CMK (cell line): Measurements from ENCODE around the gene SH3PXD2B.
"Not testable (repeated sequence)": the region's sequence is repeated elsewhere in the genome, so short reads cannot be mapped to it uniquely, and the experiment has no call there.

Source experiments
- DNase-seq: peaks from one replicate; pipeline ENCODE4 v3.0.0-alpha.2; 2010; ENCODE audit warnings: low read depth

SH3PXD2B gene

DNA sequence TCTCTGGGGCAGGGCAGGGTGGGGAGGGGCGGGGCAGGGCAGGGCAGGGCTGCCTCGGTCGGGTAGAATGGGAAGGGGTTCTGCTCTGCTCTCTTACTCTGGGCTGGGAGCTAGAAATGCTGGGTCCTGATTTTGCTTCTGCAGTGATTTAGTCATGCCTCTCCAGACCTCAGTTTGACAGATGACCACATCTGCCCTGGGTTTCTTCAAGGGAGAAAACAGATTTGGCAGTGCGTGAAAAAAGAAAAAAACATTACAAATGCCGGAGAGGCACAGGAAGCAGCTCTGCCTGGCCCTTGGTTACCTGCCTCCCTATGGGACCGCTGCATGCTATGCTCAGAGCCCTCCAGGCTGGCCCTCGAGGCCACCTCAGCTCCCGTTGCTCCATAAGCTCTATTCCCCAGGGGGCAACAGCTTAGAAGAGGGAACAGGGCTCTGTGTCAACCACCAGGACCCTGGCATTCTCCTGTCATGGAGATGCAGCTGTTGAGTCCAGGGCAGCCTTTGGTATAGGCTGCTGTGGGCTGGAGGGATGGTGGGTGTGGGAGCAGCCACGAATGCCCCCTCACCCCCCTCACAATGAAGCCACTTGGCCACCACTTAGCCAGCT is 117.5 kb downstream of the SH3PXD2B start:
- DNase-seq: no peak

DNA sequence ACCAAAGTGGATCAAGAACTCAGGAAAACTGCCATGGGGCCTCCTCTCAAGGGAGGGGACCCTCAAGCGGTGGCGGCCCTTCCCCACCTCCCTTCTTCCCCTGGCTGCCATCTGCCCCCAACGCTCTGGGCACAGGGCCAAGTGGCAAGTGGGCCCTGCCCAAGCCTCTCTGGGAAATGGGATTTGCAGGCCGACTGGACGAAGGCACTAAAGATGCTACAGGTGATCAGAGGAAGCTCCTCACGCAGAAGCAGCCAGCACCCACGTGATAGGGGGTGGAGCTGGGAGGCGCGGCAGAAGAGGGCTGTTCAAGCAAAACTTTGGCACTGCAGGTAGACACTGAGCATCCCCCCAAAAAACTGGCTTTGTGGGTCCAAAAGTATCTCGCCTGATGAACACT is 118.1 kb downstream of the SH3PXD2B start:
- DNase-seq: no peak

DNA sequence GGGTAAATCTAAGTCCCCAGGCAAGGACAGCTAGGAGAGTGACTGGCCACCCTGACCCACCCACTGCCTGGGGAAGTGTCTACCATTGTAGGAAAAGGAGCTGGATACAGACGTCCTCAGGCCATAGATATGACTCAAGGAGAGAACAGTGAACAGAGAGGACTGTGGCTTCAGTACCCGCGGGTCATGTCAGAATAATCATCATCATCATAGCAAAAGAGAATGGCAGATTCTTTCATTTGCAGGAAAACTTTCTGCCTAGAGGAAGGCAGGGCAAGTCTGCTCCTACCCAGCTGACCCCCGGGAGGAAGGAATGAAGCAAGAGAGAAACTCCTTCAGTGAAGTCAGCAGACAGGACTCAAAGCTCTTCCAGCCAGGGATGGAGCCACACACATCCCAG is 118.6 kb downstream of the SH3PXD2B start:
- DNase-seq: no peak

DNA sequence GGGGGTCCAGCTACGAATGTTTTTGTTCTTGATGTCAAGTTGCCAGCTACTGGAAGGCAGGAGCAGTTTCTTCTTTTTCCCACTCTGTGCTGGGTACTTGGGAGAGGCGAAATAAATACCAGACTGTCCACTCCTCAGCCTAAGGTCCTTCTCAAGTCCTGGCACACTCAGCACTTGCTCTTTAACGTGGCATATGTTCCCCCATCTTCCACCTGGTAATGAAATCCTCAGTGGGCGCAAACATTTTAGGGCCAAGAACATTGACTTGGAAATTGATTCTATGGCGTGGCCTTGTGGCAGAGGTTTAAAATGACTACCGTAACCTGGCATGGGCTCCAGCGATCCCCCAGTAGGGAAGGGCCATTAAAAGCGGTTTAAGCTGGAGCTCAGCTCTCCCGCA is 119.7 kb downstream of the SH3PXD2B start:
- DNase-seq: no peak

DNA sequence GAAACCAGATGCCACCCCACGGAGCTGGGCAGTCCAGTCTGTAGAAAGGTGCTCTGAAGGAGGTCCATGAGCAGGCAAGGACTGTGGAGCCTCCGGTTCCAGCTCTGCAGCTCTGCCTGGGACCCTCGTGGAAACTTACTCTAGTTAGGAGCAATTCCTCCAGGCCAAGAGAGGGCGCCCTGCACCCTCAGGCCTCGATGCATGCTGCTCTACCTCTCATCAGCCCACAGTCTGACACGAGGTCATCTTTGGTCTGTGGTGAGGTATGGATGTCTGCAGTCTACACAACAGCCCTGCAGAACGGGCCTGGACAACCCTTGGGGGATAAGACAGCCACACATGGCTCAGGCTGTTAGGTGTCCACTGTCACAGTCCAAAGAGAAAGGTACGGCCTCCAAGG is 120.1 kb downstream of the SH3PXD2B start:
- no peak for DNase-seq

DNA sequence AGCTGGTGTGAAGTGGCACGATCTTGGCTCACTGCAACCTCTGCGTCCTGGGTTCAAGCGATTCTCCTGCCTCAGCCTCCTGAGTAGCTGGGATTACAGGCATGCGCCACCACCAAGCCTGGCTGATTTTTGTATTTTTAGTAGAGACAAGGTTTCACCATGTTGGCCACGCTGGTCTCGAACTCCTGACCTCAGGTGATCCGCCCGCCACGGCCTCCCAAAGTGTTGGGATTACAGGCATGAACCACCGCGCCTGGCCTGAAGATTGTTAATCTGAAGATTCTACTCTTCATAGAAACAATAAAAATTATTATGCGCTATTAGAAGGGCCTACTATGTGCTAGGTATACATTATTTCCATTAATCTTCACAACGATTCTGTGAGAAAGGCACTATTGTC is 127.4 kb downstream of the SH3PXD2B start:
- DNase-seq: not testable (repeated sequence)

DNA sequence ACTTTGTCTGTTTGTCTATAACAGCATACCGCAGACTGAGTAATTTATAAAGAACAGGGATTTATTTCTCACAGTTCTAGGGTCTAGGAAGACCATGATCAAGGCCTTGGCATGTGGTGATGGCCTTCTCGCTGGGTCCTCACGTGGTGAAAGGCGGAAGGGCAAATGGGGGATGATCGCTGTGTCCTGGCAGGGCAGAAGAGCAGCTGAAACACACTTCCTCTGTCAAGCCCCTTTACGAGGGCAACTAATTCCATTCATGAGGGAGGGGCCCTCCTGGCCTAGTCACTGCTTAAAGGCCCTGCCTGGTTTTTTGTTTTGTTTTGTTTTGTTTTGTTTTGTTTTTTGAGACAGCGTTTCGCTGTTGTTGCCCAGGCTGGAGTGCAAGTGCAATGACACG is 128.9 kb downstream of the SH3PXD2B start:
- DNase-seq: no peak

DNA sequence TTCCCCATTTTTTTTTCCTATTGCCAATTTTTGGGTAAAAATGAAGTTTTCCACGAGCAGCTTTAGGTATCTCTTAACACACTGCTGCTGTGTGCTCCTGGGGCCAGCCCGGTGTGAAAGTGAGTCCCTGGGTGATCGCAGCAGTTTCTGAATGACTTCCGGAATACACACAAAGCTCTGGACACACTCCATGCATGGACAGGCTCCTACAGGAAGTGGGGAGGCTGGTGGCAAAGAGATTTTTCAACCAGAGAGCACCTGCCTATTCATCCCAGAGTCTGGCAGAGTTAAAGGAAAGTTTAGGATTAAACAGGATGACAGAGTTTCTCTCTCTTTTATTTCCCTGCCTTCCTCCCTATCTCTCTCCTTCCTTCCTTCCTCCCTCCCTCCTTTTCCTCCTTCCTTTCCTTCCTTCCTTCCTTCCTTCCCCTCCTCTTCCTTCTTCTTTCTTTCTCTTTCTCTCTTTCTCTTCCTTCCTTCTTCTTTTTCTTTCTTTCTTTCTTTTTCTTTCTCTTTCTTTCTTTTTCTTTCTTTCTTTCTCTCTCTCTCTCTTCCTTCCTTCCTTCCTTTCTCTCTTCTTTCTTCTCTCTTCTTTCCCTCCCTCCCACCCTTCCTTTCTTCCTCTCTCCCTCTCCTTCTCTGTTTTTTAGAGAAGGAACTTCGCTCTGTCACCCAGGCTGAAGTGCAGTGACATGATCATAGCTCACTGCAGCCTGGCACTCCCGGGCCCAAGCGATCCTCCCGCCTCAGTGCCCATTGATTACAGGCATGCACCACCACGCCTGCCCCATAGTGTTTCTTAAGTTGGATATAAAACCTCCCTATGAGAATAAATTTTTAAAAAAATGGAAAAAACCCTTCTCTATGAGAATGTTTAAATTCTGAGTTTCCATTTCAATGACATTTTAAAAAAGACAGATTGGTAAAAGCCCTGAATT is 132.0 kb downstream of the SH3PXD2B start:
- no peak for DNase-seq

DNA sequence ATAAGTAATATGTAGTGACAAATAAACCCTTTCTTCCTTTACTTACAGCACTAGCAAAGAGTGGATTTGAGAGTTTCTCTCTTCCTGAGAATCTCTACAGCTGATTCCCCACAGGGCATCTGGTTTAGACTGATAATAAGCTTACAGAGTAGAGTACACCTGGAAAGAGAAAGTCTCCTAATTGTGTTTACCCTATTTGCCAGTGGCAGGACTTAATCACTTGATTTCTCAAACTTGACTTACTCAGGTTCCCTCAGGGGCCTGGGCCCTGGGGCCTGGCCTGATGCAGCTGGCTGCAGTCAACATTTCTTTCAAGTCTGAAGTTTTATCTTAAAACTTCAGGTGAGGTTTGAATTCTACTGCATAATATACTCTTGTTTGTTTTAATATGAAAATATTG is 132.7 kb downstream of the SH3PXD2B start:
- DNase-seq: no peak

DNA sequence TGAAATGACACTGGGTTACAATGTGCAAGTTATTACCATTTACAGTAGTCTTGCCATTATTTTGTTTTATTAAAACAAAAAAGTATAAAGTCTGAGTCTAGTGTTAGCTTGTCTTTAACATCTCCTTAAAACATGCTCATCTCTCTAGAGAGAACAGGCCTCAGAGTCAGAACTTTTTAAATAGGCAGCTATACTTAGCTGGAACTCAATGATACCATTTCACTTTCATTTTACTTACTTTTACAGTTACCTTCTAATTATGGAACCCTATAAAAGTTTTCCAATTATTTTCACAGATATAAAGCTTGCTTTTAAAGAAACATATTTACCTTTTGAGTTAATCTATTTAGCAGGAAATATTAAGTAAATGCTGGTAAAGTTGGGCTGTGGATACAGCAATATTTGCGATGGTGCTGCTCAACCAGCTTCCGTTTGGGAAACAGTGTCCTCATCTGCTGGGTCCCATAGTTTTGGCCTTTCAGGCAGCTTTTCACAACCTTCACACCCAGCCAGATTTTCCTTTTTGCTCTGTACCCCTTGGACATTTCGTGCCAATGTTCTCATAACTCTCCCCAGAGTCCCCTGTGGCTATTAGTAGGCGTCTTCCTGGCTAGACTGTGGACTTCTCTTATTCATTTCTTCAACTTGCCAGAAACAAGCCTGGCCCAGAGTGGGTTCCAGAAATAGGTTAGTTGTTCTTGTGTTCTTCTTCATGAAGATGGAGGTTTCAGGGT is 134.4 kb downstream of the SH3PXD2B start:
- no peak for DNase-seq

DNA sequence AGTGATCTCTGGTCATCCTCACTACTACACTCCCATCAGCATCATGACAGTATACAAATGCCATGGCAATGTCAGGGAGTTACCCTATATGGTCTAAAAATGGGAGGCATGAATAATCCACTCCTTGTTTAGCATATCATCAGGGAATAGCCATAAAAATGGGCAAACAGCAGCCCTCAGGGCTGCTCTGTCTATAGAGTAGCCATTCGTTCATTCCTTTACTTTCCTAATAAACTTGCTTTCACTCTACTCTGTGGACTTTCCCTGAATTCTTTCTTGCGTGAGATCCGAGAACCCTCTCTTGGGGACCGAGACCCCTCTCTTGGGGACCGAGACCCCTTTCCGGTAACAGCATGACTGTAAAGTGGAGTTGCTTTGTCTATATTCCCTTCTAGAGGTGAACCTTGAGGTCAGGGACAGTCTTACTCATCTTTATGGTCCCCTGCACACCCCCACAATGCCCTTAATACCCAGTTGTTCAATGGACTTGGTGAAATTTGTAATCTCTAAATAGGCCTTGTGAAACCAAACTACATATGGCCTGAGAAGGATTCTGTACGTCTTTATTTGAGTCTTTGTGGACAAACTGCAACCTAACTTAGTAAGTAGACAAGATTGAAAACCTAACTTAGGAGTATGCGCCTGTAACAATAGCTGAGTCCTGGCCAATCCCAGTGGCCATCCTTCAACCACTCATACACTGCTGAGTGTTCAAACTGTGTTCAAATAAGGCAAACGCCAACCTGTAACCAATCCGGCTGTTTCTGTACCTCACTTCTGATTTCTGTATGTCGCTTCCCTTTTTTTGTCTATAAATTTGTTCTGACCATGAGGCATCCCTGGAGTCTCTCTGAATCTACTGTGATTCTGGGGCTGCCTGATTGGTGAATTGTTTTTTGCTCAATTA is 138.5 kb downstream of the SH3PXD2B start:
- DNase-seq: no peak

DNA sequence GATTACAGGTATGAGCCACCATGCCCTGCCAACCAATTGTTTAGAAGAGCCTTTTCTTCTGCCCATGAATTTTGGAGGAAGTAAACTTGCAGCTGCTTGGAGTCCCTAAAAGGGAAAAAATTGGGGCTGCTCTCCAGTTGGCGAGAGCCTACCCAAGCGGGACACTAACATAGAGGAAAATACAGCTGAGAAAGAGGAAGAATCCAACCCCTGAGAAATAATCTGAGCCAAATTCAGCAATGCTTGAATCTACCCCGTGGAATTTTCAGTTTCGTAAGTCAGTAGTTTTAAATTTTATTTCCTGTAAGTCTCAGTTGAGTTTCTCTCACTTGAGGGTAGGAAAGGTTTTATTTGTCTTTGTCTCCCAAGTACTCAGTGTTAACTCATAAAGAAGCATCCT is 140.4 kb downstream of the SH3PXD2B start:
- no peak for DNase-seq

DNA sequence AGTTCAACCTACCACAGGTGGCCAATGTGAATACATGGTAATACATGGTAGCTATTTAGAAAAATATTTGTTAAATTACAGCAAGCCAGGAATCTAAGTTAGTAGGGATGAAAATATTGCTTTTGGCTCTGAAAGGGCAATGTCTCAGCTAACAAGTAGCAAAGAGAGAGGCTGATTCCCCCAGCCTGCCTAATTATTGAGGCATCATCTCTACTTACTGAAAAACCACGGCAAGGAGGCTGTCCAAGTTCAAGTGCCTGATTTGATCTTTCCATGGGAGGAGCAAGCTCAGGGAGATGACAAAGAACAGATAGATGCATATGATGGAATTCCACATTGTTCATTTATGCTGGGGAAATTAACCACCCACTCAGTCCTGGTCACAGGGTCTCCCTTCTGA is 142.0 kb downstream of the SH3PXD2B start:
- DNase-seq: no peak

DNA sequence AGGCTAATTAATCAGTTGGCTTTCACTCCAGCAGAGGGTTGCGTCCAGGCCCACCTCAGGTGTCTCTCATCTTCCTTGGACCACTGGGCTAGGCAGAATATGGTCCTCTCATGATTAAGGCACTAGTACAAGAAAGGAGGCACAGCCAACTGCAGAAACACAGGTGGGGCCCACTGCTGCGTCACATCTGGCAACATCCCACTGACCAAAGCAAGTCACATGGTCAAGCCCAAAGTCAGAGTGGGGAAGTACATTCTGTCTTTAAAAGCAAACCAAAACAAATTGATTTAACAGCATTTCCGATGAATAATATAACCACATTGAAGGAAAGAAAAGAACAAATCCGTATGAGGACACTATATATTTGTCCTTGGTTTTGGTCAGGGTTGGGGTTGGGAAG is 142.7 kb downstream of the SH3PXD2B start:
- DNase-seq: no peak

DNA sequence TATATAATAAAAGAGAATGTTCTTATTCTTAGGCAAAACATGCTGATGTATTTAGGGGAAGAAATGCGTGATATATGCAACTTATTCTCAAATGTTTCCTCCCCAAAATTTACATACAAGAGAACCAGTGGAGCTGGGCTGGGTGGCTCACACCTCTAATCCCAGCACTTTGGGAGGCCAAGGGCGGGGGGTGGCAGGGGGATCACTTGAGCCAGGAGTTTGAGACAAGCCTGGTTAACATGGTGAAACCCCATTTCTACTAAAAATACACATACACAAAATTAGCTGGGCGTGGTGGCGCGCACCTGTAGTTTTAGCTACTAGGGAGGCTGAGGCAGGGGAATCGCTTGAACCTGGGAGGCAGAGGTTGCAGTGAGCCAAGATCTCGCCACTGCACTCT is 143.3 kb downstream of the SH3PXD2B start:
- no peak for DNase-seq

DNA sequence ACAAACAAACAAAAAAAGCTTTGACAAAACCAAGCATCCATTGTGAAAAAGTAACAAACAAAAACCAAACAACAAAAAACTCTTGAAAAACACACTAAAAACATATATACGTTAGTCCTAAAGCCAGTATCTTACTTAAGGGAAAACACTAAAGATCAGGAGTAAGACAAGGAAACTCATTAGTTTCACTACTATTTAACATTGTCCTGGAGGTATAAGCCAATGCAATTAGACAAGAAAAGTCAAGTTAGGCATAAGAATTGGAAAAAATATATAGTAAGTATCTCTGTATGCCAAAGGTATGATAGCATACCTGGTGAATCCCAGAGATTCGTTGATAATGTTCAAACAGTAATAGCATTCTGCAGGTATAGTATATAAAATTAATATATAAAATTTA is 148.9 kb downstream of the SH3PXD2B start:
- DNase-seq: no peak

DNA sequence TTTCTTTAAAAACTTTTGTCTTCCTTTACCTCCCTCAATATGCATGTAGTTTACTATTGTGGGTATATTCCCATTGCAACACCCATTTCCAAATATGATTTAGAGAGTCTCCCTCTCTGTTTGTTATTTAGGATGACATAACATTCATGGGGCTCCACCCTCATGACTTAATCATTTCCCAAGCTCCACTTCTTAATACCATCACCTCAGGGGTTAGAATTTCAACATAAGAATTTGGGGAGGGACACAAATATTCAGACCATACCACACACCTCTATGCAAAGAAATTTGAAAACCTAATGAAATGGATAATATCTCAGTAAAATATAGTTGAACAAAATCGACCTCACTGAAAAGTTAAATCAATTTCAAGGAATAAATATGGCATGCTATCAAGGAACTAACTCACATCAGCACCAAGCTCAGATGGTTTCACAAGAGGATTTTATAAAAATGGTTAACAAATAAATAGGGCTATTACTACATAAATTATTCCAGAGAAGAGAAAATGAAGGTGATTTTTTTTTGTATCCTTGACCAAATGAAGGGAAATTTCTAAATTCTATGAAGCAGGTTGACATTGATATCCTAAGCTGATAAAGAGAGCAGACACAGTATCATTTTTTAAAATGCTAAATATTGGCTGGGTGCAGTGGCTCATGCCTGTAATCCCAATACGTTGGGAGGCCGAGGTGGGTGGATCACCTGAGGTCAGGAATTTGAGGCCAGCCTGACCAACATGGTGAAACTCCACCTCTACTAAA is 150.6 kb downstream of the SH3PXD2B start:
- no peak for DNase-seq

DNA sequence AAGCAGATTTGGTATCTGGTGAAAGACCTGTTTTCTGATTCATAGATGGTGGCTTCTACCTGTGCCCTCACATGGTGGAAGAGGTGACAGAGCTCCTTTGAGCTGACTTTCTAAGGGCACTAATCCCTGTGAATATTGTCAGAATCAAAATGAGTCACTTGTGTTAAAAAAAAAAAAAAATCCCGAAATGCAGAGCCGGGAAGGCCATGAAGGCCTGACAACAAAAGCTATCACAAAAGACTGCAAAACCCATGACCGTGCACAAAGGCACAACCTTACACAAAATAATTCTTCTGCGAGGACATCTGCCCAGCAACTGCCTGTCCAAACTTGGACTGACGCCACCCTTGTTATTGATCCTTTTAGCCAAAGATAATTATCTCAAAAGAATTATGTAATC is 151.2 kb downstream of the SH3PXD2B start:
- DNase-seq: no peak

DNA sequence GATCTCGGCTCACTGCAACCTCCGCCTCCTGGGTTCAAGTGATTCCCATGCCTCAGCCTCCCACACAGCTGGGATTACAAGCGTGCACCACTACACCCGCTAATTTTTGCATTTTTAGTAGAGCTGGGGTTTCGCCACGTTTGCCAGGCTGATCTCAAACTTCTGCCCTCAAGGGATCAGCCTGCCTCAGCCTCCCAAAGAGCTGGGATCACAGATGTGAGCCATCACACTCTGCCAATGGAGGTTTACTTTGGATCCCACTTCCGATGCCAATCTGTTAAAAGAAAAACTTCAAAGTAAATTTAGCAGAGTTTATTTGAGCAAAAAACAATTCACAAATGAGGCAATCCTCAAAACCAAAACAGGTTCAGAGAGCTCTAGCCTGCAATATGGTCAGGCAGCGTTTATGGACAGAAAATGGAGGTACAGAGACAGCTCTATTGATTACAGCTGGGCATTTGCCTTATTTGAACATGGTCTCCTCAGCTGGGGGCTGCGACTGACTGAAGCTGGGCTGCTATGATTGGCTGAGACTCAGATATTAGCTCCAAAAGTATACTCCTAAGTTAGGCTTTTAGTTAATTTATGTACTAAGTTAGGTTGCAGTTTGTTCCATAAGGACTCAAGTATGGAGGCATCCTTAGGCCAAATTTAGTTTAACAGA is 152.1 kb downstream of the SH3PXD2B start:
- no peak for DNase-seq

DNA sequence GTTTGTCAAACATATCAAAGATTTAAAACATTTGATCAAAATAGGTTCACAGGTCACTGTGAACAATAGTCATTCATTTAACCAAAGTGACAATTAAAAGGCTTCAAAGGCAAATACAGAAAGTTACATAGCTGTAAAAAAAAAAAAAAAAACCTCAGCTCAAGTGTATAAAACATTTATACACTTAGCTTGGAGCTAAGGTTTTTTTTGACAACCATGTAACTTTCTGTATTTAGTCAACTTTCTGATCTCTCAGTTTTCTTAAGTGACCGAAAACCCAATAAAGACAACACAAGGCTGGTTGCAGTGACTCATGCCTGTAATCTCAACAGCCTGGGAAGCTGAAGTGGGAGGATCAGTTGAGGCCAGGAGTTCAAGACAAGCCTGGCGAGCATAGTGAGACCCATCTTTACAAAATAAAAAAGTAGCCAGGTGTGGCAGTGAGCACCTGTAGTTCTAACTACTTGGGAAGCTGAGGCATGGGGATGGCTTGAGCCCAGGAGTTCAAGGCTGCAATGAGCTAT is 154.3 kb downstream of the SH3PXD2B start:
- no peak for DNase-seq
